HG02885 (cell line): ENCODE measurements around the gene NRXN3.
"Not testable (repeated sequence)": the region's sequence is repeated elsewhere in the genome, so short reads cannot be mapped to it uniquely, and the experiment has no call there.

Source experiments
- ATAC-seq: cut with Tn5 transposase; IDR thresholded peaks from one replicate; pipeline ENCODE4 v1.9.1; 2021; ENCODE audit warnings: mild to moderate bottlenecking; ENCODE audit not compliant: unreplicated experiment, poor library complexity

Gene NRXN3

GRCh38 chr14:79764323-79764722 lies 1594.2 kb downstream of the NRXN3 start:
- no peak for ATAC-seq

- no peak for ATAC-seq
These were observed 1596.3 kb downstream of the NRXN3 start for GRCh38 chr14:79766511-79766910.

- no peak for ATAC-seq
These were observed 1597.1 kb downstream of the NRXN3 start for GRCh38 chr14:79767251-79767650.

- not testable (repeated sequence) for ATAC-seq
These were observed 1597.5 kb downstream of the NRXN3 start for GRCh38 chr14:79767721-79768120.

GRCh38 chr14:79781882-79782281 lies 1611.7 kb downstream of the NRXN3 start:
- ATAC-seq = no peak

GRCh38 chr14:79783041-79783440 lies 1612.9 kb downstream of the NRXN3 start:
- ATAC-seq = no peak

GRCh38 chr14:79786522-79786921 lies 1616.3 kb downstream of the NRXN3 start:
- ATAC-seq = no peak

- ATAC-seq = no peak
These were observed 1618.2 kb downstream of the NRXN3 start for GRCh38 chr14:79788346-79788745.

- ATAC-seq = no peak
These were observed 1621.0 kb downstream of the NRXN3 start for GRCh38 chr14:79791055-79791732.

GRCh38 chr14:79802093-79802492 lies 1631.9 kb downstream of the NRXN3 start:
- no peak for ATAC-seq

GRCh38 chr14:79805636-79806035 lies 1635.5 kb downstream of the NRXN3 start:
- no peak for ATAC-seq

GRCh38 chr14:79809849-79810612 lies 1639.9 kb downstream of the NRXN3 start:
- ATAC-seq = no peak

GRCh38 chr14:79820866-79821535 lies 1650.8 kb downstream of the NRXN3 start:
- no peak for ATAC-seq

- no peak for ATAC-seq
These were observed 1651.9 kb downstream of the NRXN3 start for GRCh38 chr14:79822034-79822433.

GRCh38 chr14:79825046-79825521 lies 1654.9 kb downstream of the NRXN3 start:
- no peak for ATAC-seq

- ATAC-seq = no peak
These were observed 1656.2 kb downstream of the NRXN3 start for GRCh38 chr14:79826362-79826761.

GRCh38 chr14:79829405-79830166 lies 1659.4 kb downstream of the NRXN3 start:
- ATAC-seq = no peak

- ATAC-seq = no peak
These were observed 1661.2 kb downstream of the NRXN3 start for GRCh38 chr14:79831195-79831892.

GRCh38 chr14:79833781-79834180 lies 1663.6 kb downstream of the NRXN3 start:
- ATAC-seq = no peak

GRCh38 chr14:79834868-79835267 lies 1664.7 kb downstream of the NRXN3 start:
- no peak for ATAC-seq
